NCI-H1694 (cell line): ENCODE measurements around the gene RCAN1.

Source experiments
- DNase-seq: peaks from one replicate; lab custom pipeline; 2025; lab: John Stamatoyannopoulos, UW

RCAN1 gene

DNA sequence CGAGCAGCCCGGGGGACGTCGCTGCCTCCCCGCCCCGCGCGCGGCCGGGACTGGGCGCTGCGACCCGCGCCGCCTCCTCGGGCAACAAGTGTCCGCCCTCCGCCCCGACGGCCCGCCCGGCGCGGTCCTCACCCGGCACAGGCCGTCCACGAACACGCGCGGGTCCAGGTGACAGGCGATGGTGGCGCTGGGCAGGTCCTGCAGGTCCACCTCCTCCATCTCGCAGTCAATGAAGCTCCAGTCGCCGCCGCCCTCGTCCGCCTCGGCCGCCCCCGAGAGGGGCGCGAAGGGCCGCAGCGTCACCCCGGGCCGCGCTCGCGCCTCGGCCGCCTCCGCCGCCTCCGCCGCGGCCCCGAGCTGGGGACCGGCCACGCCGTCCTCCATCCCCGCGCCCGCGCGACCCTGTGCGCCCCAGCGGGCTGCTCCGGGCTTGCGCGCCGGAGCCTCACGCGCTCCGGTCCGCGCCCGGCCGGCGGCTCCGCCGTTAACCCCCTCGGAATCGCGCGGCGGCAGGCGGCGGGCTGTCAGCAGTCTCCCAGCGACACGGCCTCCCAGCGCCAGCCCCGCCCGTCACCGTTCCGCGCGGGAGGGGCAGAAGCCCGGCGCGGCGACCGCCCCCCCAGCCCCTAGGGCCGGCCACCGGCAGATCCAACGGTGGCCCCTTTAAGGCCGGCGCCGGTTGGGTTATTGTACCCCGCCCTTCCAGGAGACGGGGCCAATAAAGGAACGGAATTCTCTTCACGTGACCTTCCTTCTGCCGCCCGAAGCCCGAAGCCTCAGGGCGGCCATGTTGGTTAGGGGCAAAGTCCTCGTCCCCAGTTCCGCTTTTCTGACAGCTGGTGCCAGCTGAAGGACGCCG, at the start of gene RCAN1:
TSS of gene RCAN1 (minus strand) at position 486 of the 859 bp plus-strand sequence. CDS start at position 384, 102 bp downstream.
- DNase-seq = peak; percentile 98

DNA sequence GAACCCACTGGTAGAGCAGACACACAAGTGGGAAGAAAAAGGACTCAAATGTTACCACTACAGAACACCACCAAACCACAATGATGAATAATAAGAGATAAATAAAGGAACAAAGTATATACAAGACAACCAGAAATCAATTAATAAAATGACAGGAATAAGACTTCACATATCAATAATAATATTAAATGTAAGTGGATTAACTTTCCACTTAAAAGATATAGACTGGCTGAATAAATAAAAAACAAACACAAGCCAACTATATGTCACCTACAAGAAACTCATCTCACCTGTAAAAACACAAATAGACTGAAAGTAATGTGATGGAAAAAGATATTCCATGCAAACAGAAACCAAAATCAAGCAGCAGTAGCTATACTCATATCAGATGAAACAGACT, 46.9 kb upstream of the RCAN1 start:
- no peak for DNase-seq

GRCh38 chr21:34653522-34653921, 38.6 kb upstream of the RCAN1 start:
- no peak for DNase-seq

GRCh38 chr21:34651642-34652041, 36.7 kb upstream of the RCAN1 start:
- no peak for DNase-seq

GRCh38 chr21:34650861-34651431, 36.0 kb upstream of the RCAN1 start:
- DNase-seq = no peak

- DNase-seq = no peak
These were observed 34.5 kb upstream of the RCAN1 start for GRCh38 chr21:34649400-34649799.

GRCh38 chr21:34648739-34649297, 33.9 kb upstream of the RCAN1 start:
- DNase-seq = no peak

- DNase-seq = no peak
These were observed 32.6 kb upstream of the RCAN1 start for GRCh38 chr21:34647555-34647954.

DNA sequence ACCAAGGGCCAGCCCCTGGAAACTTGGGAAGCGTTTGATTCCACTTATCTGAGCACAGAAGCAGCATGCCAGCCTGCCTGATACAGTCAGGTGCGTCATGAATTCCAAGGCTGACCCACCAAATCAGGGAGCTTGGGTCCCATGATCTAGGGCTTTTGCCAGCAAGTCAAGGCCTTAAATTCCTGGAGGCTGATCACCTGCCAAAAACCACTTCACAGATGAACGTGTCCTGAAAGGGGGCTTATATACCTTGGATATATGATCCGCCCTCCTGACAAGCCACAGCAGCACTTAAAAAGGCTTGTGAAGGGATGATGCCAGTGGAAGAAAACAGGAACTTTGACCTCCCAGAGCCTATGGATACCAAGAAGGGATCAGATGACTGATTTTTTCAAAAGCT, 29.9 kb upstream of the RCAN1 start:
- DNase-seq = no peak

- no peak for DNase-seq
These were observed 27.5 kb upstream of the RCAN1 start for GRCh38 chr21:34642211-34643075.

DNA sequence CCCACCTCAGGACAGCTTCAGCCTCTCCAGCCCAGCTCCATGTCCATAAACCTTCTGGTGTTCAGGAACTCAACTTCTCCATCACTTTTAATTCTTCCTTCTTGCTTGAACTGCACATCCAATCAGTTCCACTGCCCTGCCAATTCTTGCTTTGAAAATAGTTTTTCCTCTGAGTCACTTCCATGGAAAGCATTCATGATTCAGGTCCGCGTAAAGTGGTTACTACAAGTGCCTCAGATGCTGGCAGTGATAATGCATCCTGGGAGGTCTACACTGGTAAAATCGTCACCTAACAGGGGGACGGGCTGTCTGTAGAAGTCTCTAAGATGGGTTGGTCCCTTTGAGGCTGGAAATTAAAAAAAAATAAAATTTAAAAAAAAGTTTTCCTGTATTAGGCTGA, 25.9 kb upstream of the RCAN1 start:
- no peak for DNase-seq

DNA sequence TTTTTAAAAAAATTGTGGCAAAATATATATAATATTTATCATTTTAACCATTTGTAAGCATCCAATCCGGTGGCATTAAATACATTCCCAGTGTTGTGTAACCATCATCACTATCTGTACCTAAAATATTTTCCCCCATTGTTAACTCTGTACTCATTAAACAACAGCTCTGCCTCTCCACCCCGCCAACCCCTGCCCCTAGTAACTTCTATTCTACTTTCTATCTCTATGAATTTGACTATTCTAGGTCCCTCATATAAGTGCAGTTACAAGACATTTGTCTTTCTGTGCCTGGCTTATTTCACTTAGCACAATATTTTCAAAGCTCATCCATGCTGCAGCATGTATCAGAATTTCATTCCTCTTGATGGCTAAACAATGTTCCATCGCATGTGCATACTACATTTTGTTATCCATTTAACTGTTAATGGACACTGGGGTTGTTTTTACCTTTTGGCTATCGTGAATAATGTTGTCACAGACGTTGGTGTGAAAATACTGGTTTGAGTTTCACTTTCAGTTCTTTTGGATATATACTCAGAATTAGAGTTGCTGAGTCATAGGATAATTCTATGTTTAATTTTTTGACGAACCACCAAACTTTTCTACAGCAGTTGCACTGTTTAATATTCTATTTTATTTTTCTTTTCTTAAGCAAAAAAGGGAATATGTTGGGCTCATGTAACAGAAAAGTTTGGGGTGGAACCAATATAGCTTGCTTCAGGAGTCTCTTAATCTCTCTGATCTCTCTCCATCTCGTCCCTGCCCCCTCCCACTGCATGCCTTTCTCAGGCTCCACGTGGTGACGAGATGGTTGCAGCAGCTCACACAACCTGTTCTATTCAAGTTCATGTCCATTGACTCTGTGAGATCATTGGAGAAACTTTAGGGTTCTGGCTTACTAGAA, 25.2 kb upstream of the RCAN1 start:
- DNase-seq = no peak

- DNase-seq = no peak
These were observed 24.3 kb upstream of the RCAN1 start for GRCh38 chr21:34639250-34639649.

DNA sequence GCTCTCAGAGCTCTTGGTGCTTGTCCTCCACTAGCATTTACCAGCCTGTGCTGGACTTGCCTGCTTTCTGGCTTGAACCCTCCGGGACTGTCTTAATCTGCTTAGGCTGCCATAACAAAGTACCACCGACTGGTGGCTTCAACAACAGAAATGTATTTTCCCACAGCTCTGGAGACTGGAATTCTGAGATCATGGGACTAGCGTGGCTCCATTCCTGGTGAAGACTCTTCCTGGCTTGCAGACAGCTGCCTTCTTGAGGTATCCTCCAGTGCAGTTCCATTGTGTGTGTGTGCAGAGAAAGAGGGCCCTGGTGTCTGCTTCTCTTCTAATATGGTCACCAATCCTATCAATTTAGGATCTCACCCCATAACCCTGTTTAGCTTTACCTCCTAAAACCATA, 22.0 kb upstream of the RCAN1 start:
- no peak for DNase-seq

DNA sequence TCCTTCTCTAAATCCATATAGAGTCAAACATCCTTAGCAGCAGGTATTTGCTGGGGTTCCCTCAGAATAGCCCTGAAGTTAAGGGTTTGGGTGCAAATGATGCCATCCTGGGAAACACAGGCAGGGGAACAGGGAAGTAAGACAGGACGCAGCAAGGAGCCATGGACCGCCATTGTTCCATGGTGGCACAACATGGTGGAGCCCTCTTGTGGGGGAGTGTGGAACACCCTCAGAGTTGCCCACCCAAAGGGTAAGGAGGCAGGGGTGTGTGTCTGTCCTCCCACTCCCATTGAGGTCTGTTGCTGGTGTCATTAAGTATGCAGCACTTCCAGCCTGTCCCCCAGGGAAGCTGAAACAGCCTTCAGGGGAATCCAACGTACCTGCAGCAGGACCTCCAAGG, 20.4 kb upstream of the RCAN1 start:
- no peak for DNase-seq

DNA sequence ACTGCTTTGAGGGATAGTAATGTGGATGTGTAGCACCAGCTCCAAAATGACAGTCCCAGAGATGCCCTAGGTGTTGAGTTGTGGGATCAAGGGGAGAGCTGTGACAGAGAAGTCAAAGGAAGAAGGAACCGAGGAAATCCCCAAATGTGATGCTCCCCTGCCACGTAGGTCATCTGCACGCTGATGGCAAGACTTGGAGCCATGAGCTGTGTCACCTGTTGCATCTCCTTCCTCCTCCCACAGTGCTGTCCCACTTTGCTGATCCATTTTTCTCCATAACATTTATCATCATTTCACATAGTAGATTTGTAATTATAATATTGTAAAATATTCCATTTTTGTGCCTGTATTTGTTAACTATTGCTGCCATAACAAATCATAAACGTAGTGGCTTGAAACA, 17.6 kb upstream of the RCAN1 start:
- DNase-seq = no peak

DNA sequence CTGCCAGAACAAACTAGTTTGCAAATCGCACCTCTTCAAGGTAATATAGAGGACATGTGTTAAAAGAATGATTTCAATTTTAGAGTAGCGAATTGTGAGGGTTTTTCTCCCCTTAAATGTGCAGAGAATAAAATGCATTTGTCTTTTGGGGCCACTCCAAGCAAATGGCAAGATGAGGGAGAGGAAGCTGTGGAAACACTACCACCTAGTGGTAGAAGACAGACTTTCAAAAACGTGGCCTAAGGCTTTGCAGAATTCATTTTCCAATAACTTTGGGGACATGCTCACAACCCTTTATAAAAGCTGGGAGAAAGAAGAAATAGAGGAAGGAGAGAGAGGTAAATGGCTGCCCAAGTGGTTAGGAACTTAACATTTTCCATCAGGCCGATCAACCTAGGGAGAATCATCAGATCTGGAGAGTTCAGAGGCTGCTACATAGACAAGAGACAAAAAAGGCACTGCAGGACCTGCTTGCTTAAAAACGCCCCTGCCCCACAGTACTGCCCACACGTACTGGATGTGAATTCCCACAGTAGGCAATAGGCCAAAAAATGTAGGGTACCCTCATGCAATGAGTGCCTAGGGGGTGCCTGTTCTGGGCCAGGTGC, 15.7 kb upstream of the RCAN1 start:
- peak; percentile 71 for DNase-seq

- DNase-seq = no peak
These were observed 11.2 kb upstream of the RCAN1 start for GRCh38 chr21:34626131-34626530.

DNA sequence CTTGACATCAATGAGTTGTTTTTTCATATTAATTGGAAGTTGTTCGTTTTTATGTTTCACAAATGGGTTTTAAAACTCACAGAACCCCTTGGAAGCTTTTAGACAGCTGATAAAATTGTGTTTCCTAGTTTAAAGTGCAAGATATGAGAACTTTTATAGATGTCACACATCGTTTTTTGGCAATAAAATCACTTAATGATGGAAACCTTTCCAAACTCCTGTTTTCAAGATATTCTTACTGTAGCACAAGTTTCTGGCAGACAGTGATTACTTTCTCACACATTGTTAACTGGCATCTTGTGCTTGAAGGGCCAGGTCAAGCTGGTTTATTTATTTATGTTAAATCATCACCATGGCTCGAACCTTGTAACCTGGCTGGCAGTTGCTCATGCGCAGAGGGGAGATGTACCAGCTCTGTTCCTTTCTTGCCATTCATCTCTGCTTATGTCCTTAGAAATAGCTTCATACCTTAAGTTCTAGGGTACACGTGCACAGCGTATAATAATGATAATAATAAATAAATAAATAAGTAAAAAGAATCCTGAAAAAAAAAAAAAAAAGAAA, 10.2 kb upstream of the RCAN1 start:
- no peak for DNase-seq

DNA sequence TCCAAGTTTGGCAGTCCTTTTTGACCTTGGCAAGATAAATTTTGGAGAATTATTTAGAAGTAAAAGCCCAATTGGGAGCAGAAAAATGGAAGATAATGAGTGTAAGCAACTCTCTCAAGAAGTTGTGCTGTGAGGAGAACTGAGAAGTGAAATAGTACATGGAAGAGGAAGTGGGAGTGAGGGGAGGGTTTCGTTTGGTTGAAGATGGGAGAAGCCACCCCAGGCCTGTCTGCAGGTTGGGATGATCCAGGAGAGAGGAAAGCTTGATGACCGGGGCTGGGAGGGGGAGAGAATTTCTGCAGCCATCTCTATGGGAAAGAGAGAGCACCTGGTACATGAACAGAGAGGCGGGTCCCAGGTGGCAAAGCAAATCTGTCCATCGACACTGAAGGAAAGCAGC, 8.6 kb upstream of the RCAN1 start:
- DNase-seq = no peak
